Measurements from ENCODE around the gene NRXN3. TPM values are rescaled to one million over a fixed set of nuclear protein-coding genes. Genes with fewer than 3 reads are reported as not detected.

NRXN3 gene
- total RNA-seq, 6 experiments from 2014 or later = 0.07 to 0.28 (median 0.11) TPM; not detected in 2

DNA sequence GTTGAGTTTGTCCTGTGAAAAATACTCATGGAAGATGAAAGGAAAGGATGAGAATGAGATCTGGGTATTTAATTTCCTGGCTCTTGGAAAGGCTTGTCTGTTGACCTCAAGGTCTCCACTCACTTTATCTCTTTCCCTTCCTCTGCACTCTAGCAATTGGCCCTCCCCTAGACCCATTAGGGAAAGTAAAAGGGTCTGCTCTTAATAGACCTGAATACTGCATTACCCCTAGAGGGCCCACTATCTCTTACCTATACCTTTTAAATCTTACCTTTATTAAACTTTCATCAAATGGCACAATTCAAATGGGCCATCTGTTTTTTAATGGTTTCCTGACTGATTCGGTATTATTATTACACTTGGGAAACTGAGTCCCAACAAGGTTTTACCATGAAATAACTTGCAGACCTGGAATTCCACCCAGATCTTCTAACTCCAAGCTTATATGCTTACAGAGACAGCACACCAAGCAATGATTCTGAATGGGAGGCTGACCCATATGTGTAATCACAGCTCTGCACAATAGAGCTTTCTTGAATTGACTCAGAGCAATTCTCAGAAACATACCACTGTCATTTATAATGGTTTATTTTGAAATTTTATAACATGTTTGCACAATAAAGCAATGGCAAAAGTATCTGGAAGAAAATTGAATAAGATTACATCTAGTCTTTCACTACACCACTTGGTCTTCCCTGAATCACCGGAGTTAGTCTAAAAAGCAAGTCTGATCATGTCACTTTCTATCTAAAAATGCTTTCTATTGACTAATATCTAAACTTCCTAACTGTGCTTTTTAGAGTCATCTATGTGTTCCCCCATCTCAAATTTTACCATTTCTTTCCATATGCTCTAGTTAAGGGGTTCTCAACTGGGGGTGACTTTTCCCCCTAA is 618.5 kb downstream of the NRXN3 start:
- Mint-ChIP-seq H3K36me3 (ENCODE audit: low read depth) (peaks cover 2% of the 10 kb centered on the region; the same call in 1 of the 2 replicates), H3K9me3 (peaks cover 19% of the 10 kb centered on the region), H3K4me3 (no peak overlapping the region), H3K27ac (no peak overlapping the region), H3K27me3 (ENCODE audit: insufficient read depth) (no peaks in the 10 kb centered on the region), H3K4me1 (ENCODE audit: low read depth) (no peaks in the 10 kb centered on the region)
- no peak for DNase-seq
- TF ChIP-seq, protein P1, sequence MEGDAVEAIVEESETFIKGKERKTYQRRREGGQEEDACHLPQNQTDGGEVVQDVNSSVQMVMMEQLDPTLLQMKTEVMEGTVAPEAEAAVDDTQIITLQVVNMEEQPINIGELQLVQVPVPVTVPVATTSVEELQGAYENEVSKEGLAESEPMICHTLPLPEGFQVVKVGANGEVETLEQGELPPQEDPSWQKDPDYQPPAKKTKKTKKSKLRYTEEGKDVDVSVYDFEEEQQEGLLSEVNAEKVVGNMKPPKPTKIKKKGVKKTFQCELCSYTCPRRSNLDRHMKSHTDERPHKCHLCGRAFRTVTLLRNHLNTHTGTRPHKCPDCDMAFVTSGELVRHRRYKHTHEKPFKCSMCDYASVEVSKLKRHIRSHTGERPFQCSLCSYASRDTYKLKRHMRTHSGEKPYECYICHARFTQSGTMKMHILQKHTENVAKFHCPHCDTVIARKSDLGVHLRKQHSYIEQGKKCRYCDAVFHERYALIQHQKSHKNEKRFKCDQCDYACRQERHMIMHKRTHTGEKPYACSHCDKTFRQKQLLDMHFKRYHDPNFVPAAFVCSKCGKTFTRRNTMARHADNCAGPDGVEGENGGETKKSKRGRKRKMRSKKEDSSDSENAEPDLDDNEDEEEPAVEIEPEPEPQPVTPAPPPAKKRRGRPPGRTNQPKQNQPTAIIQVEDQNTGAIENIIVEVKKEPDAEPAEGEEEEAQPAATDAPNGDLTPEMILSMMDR (IDR thresholded peaks at IDR 0.05) = no peak

DNA sequence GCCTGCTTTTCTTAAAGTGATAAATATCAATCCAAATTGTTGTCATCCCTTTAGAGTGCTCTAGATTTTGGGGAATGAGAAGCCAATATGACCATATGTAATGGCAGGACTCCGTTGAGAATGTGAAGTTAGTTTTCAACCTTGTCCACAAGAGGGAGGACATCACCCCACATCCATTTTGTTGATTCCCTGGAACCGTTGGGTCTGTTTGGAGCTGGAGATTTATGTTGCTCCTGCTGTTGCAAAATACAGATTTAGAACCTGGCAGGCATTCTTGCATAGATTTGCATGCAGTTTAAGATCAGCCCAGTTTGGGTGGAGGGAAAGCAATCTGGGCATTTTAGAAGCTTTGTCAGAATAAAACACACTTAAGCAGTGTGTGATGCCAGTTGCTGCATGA is 620.1 kb downstream of the NRXN3 start:
- no peak overlapping the region for H3K27ac Mint-ChIP-seq
- TF ChIP-seq, protein P1 (IDR thresholded peaks at IDR 0.05) = no peak; the same call in 1 of the 2 replicates
- H3K36me3 Mint-ChIP-seq (ENCODE audit: low read depth) = peaks cover 4% of the 10 kb centered on the region; the same call in 1 of the 2 replicates
- no peaks in the 10 kb centered on the region for H3K27me3 Mint-ChIP-seq (ENCODE audit: insufficient read depth)
- no peak for DNase-seq
- no peaks in the 10 kb centered on the region for H3K4me1 Mint-ChIP-seq (ENCODE audit: low read depth)
- H3K4me3 Mint-ChIP-seq = no peak overlapping the region
- H3K9me3 Mint-ChIP-seq = peaks cover 21% of the 10 kb centered on the region

DNA sequence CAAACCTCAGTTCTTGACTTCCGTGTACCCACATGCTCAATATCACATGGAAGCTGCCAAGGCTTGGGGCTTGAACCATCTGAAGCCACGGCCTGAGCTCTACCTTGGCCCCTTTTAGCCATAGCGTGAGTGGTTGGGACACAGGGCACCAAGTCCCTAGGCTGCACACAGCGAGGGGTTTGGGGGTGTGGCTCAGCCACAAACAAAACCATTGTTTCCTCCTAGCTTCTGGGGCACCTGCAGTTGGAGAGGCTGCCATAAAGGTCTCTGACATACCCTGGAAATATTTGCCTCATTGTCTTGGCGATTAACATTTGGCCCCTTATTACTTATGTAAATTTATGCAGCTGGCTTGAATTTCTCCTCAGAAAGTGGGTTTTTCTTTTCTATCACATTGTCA is 628.6 kb downstream of the NRXN3 start:
- DNase-seq = no peak
- peaks cover 1% of the 10 kb centered on the region; the same call in 1 of the 2 replicates for H3K36me3 Mint-ChIP-seq (ENCODE audit: low read depth)
- H3K4me3 Mint-ChIP-seq = no peak overlapping the region
- peaks cover 35% of the 10 kb centered on the region for H3K9me3 Mint-ChIP-seq
- TF ChIP-seq, protein P1 (IDR thresholded peaks at IDR 0.05) = no peak
- peaks cover 1% of the 10 kb centered on the region; the same call in 1 of the 2 replicates for H3K27me3 Mint-ChIP-seq (ENCODE audit: insufficient read depth)
- no peak overlapping the region for H3K27ac Mint-ChIP-seq
- no peaks in the 10 kb centered on the region for H3K4me1 Mint-ChIP-seq (ENCODE audit: low read depth)

DNA sequence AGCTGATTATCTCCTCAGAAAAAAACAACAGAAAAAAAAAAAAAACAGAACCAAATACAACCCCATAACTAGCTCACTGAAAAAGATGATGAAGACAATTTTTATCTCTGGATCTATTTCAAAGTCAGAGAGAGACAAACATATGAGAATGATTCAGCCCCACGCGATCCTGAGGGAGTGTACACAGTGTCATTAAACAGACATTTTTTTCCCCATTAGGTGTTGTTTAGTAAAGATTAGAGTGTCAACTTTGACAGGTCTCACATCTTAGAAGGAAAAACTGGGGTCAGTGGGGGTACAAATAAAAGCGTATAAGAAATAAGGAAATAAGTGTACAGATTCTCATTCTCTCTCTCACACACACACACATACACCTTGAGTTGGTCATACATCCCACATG is 635.4 kb downstream of the NRXN3 start:
- Mint-ChIP-seq H3K27me3 (ENCODE audit: insufficient read depth) (peaks cover 1% of the 10 kb centered on the region; the same call in 1 of the 2 replicates), H3K36me3 (ENCODE audit: low read depth) (no peaks in the 10 kb centered on the region; the same call in 1 of the 2 replicates), H3K27ac (no peak overlapping the region), H3K4me3 (no peak overlapping the region), H3K9me3 (peaks cover 38% of the 10 kb centered on the region), H3K4me1 (ENCODE audit: low read depth) (no peaks in the 10 kb centered on the region)
- DNase-seq = no peak
- TF ChIP-seq, protein P1 (IDR thresholded peaks at IDR 0.05) = no peak

DNA sequence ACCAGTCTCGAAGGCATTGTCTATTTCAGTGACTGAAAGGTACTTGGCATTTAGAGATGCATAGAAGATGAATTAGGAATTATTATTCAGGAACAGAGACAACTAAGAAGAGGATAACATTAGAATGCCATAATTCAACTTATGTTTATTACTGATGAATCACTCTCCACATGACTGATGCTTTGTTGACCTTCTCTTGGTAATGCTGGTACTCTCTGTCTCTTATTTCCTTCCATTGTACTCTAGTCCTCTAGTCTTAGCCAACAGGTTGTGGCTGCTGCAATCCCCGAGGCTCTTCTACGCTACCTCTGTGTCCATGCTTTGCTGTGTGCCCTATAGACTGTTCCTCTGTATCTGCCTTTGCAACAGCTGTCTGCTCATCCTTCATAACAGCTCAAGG is 652.9 kb downstream of the NRXN3 start:
- Mint-ChIP-seq H3K4me3 (no peak overlapping the region), H3K4me1 (ENCODE audit: low read depth) (no peaks in the 10 kb centered on the region), H3K9me3 (no peaks in the 10 kb centered on the region; the same call in 1 of the 2 replicates), H3K27ac (no peak overlapping the region), H3K36me3 (ENCODE audit: low read depth) (no peaks in the 10 kb centered on the region), H3K27me3 (ENCODE audit: insufficient read depth) (no peaks in the 10 kb centered on the region; the same call in 1 of the 2 replicates)
- TF ChIP-seq, protein P1 (IDR thresholded peaks at IDR 0.05) = no peak
- DNase-seq = no peak
